HG03095 (cell line): ENCODE measurements around the gene ADGRD1.
"Not testable (repeated sequence)": the region's sequence is repeated elsewhere in the genome, so short reads cannot be mapped to it uniquely, and the experiment has no call there.

Experiments used
- ATAC-seq: cut with Tn5 transposase; IDR thresholded peaks from one replicate; pipeline ENCODE4 v1.9.1; 2021; ENCODE audit warnings: moderate library complexity; ENCODE audit not compliant: unreplicated experiment

Gene ADGRD1

DNA sequence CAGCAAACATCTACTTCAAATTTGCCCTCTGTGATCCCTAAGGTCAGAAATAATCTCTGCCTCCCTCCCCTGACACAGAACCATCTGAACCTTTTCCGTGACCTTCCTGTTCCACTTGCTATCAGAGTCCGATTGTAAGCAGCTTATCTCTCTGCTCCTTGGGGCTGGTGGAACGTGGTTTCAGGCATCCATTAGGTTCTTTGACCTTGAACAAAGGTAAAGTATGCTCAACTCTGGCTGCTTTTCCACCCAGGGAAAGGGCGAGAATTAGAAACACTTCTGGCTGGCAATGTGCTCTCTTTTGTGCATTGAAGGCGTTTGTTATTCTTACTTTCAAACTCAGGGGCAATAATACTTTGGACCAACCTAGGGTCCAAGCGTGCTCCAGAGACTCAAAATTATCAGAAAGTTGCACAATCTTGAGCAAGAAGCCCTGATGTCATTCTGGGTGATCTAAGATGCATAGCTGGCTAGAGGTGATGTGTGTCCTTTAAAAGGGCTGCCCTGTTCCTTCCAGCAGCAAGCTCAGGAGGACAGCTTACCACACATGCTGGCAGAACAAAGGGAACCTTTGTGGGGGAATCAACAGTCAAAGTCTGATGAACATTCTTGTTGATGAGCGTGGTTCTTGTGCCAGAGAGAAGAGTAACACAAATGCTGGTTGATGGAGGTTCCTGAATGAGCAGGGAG, 29.8 kb downstream of the ADGRD1 start:
- ATAC-seq = no peak

DNA sequence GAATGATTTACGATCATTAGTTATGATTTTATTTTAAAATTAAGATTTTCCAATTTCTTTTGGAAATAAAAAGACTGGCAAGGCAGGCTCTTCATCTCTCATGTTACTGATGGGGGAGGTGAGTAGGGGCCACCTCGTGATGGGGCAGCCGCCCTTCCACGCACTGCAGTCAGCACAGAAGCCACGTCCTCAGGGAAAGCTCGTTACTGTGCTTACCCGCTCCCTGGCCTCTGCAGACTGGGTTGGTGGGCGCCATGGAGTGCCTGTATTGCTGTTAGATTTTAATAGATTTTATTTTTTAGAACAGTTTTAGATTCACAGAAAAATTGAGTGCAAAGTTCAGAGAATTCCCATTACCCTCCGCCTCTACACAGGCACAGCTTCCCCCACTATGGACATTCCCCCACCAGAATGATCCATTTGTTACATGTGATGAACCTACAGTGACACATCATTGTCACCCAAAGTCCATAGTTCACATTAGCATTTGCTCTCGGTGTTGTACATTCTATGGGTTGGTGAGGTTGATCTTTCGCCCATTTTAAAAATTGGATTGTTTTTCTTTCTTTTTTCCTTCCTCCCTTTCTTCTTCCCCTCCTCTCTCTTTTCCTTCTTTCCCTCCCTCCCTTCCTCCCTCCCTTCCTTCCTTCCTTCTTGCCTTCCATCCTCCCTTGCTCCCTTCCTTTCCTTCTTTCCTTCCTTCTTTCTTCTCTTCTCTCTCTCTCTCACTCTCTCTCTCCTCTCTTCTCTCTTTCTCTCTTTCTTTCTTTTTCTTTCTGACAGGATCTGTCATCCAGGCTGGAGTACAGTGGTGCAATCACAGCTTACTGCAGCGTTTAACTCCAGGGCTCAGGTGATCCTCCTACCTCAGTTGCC, 30.7 kb downstream of the ADGRD1 start:
- no peak for ATAC-seq

DNA sequence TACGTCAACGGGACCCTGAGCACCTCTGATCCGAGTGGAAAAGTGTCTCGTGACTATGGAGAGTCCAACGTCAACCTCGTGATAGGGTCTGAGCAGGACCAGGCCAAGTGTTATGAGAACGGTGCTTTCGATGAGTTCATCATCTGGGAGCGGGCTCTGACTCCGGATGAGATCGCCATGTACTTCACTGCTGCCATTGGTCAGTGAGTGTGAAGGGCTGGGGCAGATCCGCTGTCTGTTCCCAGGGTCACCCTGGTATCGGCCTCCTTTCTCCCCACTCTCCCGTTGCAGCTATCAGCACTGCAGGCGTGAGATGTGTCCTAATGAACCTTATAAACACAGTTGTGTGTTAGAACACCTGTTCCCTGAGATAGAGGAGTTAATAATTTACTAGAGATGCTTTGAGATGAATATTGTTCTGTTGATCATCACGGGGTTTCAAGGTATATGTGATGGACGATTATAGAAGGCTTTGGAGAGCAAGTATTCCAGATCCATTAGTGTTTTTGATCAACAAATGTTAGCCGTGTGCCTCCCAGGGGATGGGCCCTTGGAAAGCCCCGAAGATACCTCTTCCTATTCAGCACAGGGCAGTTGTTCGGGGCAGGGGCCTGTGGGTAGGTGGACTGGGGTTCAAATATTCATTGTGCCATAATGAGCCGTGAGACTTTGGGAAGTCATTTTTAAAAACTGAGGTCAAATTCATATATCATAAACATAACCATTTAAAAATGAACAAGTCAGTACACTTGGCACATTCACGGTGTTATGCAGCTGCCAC, 33.6 kb downstream of the ADGRD1 start:
- no peak for ATAC-seq

DNA sequence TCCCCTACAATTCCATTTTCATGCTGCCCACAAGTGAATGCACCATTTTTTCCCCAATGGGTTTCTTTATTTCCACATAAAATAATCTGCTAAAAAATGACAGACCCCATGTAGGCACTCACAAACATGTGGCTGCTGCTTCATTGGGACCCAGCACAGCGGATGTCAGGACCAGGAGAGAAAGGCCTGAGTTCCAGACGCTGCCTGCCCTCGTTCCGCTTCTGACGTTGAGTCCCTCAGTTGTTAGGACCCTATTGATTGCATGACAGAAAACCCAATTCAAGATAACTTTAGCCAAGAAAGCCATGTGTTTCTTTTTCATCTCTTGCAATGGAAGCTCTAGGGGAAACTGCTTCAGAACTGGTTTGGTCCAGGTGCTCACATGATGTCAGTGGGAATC, 34.6 kb downstream of the ADGRD1 start:
- ATAC-seq = no peak

DNA sequence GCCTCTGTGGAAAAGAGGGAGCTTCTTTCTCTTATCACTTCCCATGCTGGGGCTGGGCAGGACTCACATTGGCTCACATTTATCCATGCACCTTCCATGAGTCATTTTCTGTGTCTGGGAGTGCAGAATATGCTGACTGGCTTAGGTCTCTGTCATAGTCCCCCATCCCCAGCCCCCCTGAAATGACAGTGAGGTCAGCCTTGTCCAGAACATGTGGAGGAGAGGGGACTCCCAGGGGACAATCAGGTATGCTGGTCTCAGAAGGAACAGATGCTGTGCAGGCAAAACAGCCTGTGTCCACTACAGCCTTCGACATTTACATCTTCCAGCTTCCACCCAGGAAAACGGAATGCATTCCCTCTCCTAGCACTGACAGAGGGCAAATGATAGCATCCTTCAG, 35.0 kb downstream of the ADGRD1 start:
- no peak for ATAC-seq

DNA sequence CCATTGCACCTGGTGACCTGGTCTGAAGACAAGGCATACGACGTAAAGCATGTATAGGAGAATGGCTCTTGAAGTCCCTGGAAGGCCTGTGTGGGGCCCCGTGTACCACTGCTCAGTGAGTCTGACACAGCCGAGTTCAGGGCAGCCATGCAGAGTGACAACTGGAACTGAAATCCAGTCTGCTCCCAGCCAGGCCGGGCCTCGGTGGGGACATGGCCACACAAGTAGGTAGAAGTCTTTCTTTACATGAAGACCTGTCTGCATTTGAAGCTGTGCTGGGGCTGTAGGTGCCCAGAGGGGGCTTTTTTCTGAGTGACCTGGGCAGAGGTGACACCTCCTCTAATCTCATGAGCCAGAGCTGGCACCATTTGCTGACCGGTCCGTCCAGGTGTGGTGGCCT, 35.7 kb downstream of the ADGRD1 start:
- no peak for ATAC-seq

DNA sequence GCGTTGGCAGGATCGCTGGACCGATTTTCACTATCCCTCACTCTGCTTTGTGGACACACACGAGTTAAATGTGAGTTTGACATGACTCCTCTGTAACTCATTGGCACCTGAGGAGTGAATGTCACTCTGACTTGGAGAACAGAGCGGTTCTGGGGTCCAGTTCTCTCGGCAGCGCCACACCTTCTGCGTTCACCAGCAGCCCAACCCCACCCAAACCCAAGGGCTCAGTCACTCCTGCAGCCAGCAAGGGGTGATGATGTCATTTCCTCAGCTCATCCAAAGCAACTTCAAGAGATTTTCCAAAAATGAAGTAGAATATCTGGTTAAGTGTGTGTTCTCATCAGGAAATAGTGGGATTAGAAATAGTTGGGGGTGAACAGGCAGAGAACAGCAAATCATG, 36.3 kb downstream of the ADGRD1 start:
- ATAC-seq = no peak

DNA sequence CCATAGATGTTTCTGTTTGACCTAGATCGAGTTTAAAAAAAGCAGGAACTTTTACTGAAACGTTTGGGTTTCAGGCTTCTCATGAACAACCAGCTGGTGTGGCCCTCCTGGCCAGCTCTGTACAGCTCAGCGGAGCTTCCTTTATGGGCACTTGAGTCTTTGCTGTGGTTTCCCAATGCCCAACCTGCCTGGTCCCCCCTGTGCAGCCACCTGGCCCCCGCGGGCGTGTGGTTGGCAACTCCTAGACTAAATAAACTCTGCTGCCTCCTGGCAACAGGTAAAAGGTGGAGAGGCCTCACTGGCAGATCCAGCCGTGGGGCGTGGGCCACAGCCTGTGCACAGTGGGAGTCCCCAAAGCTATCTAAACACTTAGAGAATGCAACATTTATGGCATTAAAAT, 38.7 kb downstream of the ADGRD1 start:
- no peak for ATAC-seq

DNA sequence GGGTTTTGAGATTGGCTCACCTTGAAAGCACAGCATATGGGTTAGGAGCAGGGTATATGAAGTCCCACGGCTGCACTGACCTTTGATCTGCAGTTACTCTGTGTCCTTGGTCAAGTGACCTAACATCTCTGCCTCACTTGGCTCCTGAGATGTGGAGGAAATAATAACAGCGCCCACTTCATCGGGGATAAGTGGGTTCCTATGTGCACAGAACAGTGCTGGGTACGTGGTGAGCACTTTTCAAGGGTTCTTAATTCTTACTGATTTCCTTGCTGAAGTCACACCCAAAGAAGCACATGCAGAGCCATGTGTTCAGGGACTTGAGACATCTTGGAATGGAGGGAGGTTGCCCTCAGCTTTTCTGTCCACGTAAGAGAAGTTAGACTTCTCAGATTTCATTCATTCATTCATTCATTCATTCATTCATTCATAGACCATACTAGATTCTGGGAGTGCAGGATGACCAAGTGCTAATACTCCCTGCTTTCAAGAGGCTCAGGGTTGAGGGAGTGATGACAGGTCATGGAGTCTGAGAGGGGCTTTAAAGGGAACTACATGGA, 39.4 kb downstream of the ADGRD1 start:
- no peak for ATAC-seq

DNA sequence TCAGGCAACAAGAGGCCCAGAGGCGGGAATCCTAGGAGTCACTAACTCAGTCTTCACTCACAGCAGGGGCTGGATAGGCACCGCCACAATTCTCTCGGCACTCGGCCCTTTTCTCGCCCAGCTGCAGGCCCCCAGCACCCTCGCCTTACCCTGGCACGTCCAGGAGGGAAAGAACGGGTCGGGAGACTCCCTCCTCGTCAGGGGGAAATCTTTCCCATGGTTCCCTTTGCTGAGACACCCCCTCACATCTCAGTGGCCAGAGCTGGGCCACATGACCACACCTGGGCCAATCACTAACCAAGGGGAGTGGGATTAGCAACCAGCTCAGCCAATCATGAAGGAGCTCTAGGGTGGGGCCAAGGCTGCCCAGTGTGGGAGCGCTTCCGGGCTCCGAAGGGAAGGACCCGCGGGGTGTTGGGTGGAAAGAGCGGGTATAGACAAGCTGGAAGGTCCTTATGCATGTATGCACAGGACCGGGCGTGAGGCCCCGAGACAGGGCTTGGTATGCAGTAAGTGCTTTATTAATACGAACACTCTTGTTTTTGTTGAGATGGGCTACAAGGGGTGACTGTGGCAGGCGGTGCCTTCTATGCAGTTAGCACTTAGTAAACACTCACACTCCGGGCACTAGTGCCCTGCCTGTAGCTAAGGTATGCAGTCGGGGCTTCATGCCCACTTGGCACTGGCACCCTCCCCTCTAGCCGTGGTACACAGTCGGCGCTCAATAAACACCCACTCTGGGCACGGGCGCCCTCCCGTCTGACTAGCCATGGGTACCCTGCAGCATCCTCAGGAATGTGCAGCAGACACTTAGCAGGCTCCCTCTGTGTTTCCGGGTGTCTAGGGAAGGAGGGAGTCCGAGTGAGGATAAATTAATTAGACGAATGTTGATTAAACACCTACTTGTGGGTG, 40.3 kb downstream of the ADGRD1 start:
- ATAC-seq = no peak

DNA sequence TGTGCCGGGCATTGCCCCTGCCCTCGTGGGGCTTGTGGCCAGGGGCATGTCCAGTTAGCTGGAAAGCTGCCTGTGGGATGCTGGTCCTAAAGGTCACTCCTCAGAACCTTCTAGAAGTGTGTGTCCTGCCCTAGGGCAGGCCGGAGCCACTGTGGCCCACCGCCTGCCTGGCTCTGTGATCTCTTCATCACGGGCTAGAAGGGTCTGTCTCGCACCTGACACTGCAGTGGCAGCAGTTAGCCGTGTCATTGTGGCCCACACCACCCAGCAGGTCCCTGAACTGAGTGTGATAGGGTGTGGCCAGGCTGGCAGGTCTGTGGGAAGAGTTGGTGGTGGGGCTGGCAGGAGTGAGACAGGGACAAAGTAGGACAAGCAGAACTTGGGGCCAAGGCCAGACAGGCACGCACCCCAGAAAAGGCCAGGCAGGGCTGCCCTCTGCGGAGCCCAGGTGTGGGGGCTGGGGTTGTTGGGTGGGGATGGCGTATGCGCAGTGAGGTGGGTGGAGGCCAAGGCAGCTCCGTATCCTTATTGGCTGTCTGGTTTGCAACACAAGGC, 41.2 kb downstream of the ADGRD1 start:
- ATAC-seq = no peak

DNA sequence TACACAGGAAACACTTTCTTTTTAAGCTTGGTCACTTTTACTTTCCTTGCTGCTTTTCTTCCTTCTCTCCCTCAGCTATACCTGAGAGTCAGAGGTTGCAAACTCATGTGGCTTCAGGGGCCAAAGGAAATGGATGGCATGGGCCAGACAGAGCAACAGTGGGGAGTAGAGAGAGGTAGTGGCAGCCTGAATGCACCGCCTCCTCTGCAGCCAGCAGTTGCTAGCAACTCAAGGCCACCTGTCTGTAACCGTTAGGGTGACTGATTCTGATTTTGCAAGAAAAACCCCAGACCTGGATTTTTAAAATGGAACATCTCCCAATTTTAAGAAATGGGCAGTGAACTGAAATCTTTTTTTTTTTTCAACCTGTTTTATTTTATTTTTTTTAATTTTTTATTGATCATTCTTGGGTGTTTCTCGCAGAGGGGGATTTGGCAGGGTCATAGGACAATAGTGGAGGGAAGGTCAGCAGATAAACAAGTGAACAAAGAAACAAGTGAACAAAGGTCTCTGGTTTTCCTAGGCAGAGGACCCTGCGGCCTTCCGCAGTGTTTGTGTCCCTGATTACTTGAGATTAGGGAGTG, 41.8 kb downstream of the ADGRD1 start:
- not testable (repeated sequence) for ATAC-seq

DNA sequence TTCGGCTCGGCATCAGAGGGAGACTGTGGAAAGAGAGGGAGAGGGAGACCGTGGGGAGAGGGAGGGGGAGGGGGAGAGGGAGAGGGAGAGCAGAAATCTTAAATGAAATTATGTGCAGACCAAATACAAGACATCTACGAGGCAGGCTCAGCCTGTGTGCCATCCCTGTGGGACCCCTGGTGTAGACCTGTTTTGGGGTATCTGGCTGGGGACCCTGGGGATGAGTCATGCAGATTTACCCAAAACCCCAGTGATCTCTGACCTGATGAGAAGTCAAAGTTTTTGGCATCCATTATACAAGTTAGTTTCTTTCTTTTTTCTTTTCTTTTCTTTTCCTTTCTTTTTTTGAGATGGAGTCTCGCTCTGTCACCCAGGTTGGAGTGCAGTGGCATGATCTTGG, 44.4 kb downstream of the ADGRD1 start:
- no peak for ATAC-seq

DNA sequence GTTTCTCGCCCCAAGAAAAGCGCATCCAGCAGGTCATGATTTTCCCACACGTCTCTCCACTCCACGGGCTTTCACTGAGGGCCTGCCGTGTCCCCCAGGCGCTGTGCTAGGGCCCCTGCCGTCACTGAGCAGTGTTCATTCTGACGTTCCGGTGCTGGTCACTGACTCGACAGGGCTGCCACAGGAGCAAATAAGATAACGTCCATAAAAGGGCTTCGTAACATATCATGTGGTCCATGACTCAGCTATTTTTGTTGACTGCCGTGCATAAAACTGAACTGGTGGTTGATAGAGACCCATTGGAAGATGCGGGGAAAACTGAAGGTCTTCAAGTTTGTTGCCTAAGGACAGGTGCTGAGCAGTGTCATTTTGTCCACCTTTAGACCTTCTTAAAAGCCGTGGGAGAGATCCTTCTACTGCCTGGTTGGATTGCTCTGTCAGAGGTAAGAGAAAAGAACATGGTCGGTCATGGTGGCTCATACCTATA, 46.3 kb downstream of the ADGRD1 start:
- ATAC-seq = no peak

DNA sequence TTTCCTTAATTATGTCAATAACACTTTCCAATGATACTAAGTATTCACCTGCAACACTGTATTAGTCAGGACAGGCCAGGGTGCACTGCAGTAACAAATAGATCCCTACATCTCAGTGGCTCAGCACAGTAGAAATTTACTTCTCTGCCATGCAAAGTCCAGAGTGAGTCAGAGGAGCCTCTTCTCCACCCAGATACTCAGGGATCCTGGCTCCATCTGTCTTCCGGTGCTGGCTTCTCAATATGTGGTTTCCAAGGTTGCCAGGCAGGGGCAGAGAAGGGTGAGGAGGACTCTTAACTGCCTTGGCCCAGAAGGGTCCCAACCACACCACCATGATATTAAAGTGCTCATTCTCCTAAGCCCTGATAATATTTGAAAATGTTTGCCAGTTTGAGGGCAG, 47.8 kb downstream of the ADGRD1 start:
- no peak for ATAC-seq

DNA sequence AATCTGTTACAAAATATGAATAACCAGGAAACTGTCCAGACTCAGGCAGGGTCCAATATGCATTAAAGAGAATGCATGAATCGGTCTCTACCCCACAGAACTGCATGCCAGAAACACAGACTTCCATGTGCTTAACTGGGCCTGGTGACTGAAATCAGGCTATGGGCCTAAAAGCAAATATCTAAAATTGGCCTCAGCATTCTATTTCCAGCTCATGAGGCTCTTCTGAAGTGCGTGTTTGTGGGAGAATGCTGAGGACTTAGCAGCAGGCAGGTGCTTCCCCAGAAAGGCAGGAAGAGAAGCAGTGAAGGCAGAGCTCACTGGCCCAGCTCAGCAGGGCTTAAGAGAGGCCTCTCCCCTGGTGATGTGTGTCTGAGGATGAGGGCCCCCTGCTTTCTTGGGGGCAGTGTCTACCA, 48.5 kb downstream of the ADGRD1 start:
- ATAC-seq = peak; percentile 88

DNA sequence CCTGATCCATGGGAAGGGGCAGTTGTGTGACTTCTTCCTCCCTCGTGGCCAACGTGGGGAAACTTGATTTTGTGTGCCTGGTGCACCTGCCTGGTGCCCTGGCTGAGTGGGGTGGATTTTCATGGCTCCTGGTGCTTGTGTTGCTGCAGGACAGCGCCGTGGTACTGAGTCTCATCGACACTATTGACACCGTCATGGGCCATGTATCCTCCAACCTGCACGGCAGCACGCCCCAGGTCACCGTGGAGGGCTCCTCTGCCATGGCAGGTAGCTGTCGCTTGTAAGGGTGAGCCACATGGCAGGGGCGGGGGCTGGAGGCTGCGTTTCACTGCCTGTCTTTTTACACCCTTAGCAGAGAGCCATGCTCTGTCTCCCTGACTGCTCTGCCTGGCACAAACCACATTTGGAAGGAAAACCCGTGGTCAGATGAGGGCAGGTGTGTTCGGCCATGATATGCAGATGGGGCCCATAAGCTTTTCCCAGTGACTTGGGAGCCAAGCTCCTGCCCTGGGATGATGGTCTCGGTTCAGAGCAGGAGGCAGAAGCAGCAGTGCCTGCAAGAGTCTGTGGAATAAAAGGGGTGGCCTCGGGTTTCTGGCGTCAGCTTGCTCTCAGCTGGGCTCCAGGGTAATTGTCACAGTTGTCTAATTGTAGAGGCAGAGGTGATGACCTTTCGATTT, 49.5 kb downstream of the ADGRD1 start:
- ATAC-seq = no peak

DNA sequence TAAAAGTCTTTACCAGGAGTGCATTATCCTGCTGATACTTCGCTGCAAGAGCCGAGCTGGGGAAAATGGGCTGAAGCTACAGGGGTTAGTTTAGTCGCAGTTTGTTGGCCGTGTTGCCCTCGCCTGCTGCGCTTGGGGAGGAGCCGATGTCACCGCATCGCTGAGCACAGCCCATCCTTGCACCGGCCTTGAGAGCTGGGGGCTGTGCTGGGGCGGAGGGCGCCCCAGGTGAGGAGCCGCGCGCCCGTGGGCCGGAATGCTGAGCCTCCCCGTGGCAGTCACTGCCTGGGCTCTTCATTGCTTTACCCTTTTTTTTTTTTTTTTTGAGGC, 50.0 kb downstream of the ADGRD1 start:
- no peak for ATAC-seq

DNA sequence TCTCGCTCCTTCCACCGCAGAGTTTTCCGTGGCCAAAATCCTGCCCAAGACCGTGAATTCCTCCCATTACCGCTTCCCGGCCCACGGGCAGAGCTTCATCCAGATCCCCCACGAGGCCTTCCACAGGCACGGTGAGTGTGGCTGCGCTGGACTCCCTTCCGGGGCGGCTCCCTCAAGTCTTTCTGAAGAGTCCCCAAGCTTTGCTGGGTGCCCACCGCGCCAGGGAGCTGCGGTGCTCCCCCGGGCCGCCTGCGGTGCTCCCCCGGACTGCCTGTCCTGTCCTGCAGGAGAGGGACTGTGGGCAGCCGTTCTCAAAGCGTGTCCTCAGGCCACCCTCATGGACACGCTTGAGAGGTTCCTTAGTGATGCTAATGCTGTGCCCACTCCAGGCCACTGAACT, 50.5 kb downstream of the ADGRD1 start:
- no peak for ATAC-seq
